Muscle layer of duodenum (tissue), 2 donors: Measurements from ENCODE around the gene IPO8.

Experiments used
- H3K27ac ChIP-seq: one replicate; pipeline ENCODE4 v1.7.0; 2013; ENCODE audit warnings: mild to moderate bottlenecking, low read length
- H3K27me3 ChIP-seq: one replicate; pipeline ENCODE4 v1.7.0; 2013; ENCODE audit warnings: low read depth, mild to moderate bottlenecking, control low read depth, low read length
- H3K36me3 ChIP-seq, 2 donors: one replicate each; pipeline ENCODE4 v1.7.0; 2013; ENCODE audit warnings: low read length in 2 of 2, control low read depth in 1 of 2, mild to moderate bottlenecking in 1 of 2; ENCODE audit not compliant: insufficient read depth in 2 of 2, control insufficient read depth in 1 of 2
- H3K4me1 ChIP-seq, 2 donors: one replicate each; pipeline ENCODE4 v1.7.0; 2013; ENCODE audit warnings: low read length in 2 of 2, mild to moderate bottlenecking in 2 of 2, control low read depth in 1 of 2, moderate library complexity in 1 of 2; ENCODE audit not compliant: insufficient read depth in 2 of 2, control insufficient read depth in 1 of 2
- H3K4me3 ChIP-seq, 2 donors: one replicate each; pipeline ENCODE4 v1.7.0; 2013; ENCODE audit warnings: low read length in 2 of 2, low read depth in 1 of 2, mild to moderate bottlenecking in 1 of 2
- H3K9me3 ChIP-seq, 2 donors: one replicate each; pipeline ENCODE4 v1.7.0; 2013; ENCODE audit warnings: low read length in 2 of 2, control low read depth in 1 of 2, mild to moderate bottlenecking in 1 of 2; ENCODE audit not compliant: control insufficient read depth in 1 of 2
- donor health status: healthy.

Gene IPO8

DNA sequence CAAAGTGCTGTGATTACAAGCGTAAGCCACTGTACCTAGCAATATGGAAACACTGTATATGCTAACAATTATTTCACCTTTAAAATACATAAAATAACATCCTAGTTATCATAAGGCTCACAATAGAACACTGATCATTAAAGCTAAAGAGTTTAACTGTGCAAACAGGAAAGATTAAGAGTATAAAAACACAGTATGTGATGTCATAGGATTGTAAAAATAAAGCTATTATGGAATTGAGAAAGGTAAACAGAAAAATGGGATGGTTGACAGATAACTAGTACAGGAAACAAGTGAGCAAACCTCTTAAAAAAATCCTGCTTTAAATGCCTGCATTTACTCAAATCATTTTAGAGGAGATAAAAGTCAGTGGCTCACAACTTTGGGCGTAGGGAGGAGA, 10.8 kb upstream of the IPO8 start:
- H3K27me3 ChIP-seq: no peaks in the 10 kb centered on the region
- H3K27ac ChIP-seq: no peak overlapping the region
- no peaks in the 10 kb centered on the region for H3K9me3 ChIP-seq
- H3K4me3 ChIP-seq: no peak overlapping the region
- no peaks in the 10 kb centered on the region for H3K4me1 ChIP-seq
- peaks cover 17 to 20% of the 10 kb centered on the region in 2 donors for H3K36me3 ChIP-seq

DNA sequence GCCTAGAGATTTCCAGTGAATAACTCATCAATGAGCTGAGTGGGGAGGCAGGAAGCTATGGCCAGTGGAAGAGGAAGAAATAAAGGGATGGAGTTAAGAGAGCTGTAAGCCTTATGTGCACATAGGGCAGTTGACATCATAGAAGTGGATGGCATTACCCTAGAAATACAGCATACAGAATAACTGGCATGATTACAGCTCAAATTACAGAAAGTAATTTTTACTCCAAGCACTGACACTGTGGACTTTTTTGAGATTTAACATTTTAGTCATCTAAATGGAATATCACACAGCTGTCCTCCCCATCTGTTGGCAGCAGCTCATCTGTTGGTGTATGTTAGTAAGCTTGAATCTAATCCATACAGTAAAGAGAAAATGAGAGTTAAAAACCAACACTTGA, 5.4 kb upstream of the IPO8 start:
- Histone ChIP-seq H3K36me3 (no peaks in the 10 kb centered on the region), H3K4me3 (no peak overlapping the region), H3K27ac (no peak overlapping the region), H3K27me3 (no peaks in the 10 kb centered on the region), H3K9me3 (no peaks in the 10 kb centered on the region), H3K4me1 (peaks cover 4 to 6% of the 10 kb centered on the region in 2 donors)

DNA sequence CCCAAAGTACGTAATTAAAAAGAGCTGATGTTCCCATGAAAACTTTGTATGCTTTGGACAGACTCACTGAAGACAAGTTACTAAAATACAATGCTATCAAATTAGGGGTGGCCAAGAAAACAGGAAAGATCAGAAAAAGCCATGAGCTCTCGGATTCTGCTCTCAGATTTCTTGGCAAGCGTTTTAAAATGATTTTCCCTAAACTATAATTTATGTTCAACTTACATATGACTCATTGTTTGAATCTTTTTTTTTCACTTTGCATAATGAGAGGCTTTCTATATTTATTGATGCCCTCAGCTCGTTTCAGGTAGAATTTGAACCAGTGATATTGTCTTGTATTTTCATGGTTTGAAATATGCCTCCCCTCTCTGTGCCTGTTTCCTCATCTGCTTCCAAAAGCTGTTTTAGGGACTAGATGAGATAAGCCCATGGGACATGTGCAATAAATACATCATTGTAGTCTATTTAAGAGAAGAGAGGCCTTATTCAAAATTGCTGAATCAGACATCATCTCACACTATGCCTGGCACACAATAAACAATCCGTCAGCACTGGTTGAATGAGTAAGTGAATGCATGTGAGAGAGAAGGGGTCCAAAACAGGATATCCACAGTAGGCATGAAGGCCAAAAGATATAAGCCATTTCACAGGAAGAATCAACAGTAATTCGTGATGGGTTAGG, 4.7 kb upstream of the IPO8 start:
- Histone ChIP-seq H3K9me3 (no peaks in the 10 kb centered on the region), H3K27me3 (no peaks in the 10 kb centered on the region), H3K36me3 (no peaks in the 10 kb centered on the region), H3K4me3 (no peak overlapping the region), H3K27ac (no peak overlapping the region), H3K4me1 (peaks cover 4 to 7% of the 10 kb centered on the region in 2 donors)

DNA sequence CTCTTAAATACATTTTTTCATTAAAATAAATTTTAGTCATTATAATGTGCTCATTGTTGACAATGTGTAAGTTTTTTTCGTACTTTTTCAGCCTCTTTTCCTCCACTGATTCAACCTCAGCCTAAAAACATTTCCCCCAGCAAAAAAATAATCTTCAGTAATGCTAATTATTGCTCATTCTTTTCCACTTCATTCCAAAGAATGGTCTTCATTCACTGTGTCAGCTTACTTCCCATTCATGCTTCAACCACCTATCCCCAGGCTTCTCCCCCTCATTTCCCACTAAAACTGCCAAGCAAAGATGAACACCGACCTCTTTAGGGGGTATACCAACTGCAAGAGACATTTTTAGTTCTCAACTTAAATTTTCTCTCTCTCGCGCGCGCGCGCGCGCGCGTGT, 2.7 kb upstream of the IPO8 start:
- Histone ChIP-seq H3K9me3 (no peaks in the 10 kb centered on the region), H3K36me3 (no peaks in the 10 kb centered on the region), H3K4me1 (peaks cover 15 to 20% of the 10 kb centered on the region in 2 donors), H3K4me3 (no peak overlapping the region), H3K27ac (no peak overlapping the region), H3K27me3 (no peaks in the 10 kb centered on the region)

DNA sequence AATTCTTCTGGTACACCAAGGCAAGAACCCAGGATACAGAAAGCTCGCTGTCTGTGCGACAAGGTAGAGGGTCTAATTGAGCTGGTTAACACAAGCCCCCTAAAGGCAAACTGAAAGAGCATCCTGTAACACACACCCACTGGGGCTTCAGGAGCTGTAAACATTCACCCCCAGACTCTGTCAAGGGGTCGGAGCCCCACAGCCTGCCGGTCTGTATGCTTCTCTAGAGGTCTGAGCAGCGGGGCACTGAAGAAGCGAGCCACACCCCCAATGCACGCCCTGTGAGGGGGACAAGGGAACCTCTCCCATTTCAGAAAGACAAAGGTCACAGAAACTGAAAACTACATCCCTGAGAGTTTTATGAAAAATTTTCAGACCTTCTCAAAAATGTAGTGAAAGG, 1.3 kb upstream of the IPO8 start:
- Histone ChIP-seq H3K27me3 (no peaks in the 10 kb centered on the region), H3K27ac (no peak overlapping the region), H3K36me3 (no peaks in the 10 kb centered on the region), H3K9me3 (no peaks in the 10 kb centered on the region), H3K4me3 (no peak overlapping the region), H3K4me1 (peaks cover 19 to 28% of the 10 kb centered on the region in 2 donors)

DNA sequence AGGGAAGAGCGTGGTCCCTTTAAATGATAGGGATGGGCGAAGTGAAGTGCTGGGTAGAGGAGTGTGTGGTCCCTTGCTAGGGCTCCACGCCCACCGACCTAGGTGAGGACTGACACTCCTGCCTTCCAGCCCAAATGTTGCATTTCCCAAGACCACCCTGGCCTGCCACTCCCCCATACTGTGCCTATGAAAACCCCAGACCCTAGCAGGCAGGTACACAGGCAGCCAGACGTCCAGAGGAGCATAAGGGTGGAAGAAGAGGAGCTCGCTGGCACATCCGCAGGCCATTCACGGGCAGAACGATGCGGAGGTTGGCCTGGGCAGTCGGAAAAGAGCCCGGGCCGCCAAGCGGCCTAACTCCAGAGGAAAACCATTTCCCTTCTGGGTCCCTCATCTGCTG, 817 bp upstream of the IPO8 start:
- H3K9me3 ChIP-seq: no peaks in the 10 kb centered on the region
- peak overlapping the region; percentile 86 to 98 for H3K4me3 ChIP-seq
- H3K36me3 ChIP-seq: no peaks in the 10 kb centered on the region
- H3K27ac ChIP-seq: no peak overlapping the region
- H3K4me1 ChIP-seq: peaks cover 19 to 28% of the 10 kb centered on the region in 2 donors
- H3K27me3 ChIP-seq: no peaks in the 10 kb centered on the region

DNA sequence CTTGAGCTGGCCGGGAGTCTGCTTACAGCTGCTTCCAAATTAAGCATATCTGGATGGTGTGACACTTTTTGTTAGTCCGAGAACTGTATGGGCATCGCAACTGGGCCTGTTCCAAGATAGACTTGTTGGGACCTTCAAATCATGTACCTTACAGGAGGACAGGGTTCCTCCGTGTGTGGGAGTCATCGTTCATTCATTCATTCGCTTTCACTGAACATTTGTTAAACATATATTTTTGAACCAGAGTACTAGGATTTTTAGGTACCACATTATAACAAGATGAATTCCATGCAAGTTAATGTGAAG, 387 bp upstream of the IPO8 start:
- H3K9me3 ChIP-seq: no peaks in the 10 kb centered on the region
- H3K27ac ChIP-seq: peak overlapping the region; percentile 89
- H3K4me1 ChIP-seq: peaks cover 19 to 28% of the 10 kb centered on the region in 2 donors
- peak overlapping the region; percentile 86 to 98 for H3K4me3 ChIP-seq
- H3K36me3 ChIP-seq: no peaks in the 10 kb centered on the region
- H3K27me3 ChIP-seq: no peaks in the 10 kb centered on the region

DNA sequence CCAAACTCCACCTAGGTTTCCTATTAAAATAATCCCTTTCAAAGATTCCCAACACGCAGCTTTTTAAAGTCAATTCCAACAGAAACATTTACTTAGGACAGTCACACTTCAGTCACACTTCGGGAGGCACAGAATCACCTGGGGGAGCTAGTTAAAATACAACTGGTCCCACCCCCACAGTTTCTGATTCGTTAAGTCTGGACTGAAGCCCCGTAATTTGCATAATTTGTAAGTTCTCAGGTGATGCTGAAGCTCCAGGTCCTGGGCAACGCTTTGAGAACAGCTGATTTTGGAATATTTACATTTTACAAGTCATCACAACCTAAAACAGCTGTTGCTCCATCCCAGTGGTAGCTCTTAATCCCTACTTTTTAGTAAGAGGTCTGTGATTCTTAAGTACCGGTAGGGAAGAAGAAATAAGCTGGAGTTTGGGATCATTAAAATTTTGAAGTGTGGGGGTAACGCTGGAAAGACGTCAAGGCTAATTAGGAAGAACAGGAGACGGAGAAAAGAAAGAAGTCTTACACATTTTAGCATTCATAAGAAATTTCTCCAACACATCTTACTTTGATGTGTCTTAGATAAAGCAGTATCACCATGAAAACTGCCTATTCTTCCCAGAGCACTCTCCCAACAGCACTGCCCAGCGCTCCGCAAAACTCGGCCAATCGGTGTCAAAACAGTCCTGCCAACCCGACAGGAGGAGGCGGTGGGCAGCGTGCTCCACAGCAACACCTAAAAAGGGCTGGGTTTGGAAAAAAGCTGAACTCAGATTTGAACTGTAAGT, 1.1 kb downstream of the IPO8 start:
- Histone ChIP-seq H3K4me3 (peak overlapping the region; percentile 86 to 98), H3K27me3 (no peaks in the 10 kb centered on the region), H3K27ac (peak overlapping the region; percentile 89), H3K4me1 (peaks cover 19 to 28% of the 10 kb centered on the region in 2 donors), H3K36me3 (no peaks in the 10 kb centered on the region), H3K9me3 (no peaks in the 10 kb centered on the region)

DNA sequence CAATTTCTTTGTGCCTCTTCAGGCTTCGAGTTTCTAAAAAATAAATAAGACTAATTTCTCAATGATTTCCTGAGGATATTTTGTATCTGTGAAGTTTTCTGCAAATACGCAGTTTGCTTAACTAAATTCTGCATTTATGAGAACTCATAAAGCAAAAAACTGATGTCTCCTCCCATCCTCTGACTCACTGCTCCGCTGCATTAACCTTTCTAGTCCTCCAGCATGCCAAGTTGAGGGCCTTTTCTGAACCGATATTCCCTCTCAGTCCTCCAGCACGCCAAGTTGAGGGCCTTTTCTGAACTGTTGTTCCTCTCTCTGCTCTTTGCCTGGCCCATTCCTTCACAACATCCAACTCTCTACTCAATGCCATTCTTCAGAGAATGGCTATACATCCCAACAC, 3.2 kb downstream of the IPO8 start:
- no peaks in the 10 kb centered on the region for H3K27me3 ChIP-seq
- no peak overlapping the region for H3K4me3 ChIP-seq
- no peaks in the 10 kb centered on the region for H3K9me3 ChIP-seq
- no peak overlapping the region for H3K27ac ChIP-seq
- no peaks in the 10 kb centered on the region for H3K36me3 ChIP-seq
- peaks cover 19 to 32% of the 10 kb centered on the region in 2 donors for H3K4me1 ChIP-seq

DNA sequence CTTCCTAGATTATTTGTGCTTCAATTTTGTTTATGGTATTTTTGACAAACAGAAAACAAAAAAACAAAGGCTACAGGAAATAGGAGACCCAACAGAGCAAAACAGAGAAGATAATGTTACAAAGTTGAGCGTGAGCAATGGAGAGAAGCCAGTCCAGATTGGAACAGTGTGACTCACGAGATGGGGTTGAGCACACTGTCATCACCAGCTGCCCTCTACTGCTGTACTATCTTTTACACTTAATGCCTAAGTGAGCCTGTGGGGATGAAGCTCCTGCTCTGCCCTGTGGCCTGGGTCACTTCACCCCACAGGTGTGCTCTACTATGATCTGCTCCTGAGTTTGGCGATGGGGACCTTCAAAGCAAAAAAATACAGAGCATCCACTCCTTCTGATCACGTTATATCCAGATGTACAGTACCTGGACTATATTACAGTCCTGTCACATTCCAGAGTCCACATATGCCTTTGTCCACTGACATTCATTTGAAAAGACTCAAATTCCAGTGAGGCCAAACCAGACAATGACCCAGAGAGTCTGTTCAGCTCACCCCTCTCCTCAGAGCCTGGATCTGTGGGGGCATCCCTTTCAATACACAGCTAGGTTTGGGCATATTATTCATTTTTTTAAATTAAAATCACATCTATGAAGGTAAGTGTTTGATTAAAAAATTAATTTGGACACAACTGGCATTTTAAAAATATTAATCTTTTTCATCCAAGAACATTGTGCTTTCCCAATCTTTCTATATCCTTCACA, 4.4 kb downstream of the IPO8 start:
- H3K27ac ChIP-seq: no peak overlapping the region
- H3K4me1 ChIP-seq: peaks cover 18 to 32% of the 10 kb centered on the region in 2 donors
- no peaks in the 10 kb centered on the region for H3K27me3 ChIP-seq
- H3K36me3 ChIP-seq: no peaks in the 10 kb centered on the region
- H3K4me3 ChIP-seq: no peak overlapping the region
- H3K9me3 ChIP-seq: no peaks in the 10 kb centered on the region

DNA sequence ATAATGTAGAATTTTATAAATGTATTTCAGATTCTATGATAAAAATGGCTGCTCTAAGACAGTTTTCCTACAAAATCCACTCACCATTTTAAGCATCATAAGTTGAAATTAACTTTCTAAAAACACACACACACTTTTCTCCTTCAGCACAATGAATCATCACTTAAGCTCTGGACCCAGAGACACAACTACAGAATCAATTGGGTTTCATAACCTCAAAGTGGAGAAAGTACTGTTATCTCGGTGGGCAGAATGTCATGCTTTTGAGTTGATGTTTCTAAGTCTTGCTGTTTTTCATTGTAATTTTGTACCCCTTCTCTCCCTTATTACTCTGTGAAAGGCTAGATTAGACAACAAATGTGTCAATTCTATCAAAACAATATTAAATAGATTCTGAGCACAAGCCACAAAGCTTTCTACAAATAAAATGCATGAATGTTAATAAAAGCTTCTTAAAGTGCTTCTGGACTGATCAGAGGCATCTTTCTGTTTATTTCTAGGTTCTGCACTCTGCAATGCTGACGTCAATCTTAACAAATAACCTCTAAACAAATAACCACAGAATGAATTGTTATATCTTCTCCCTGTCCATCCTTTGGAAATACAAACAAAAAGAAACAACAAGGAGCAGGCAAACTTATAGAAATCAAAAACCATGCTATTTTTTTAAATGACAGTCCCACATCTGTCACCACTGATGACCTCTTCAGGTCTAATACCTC, 8.2 kb downstream of the IPO8 start:
- Histone ChIP-seq H3K36me3 (no peaks in the 10 kb centered on the region), H3K9me3 (no peaks in the 10 kb centered on the region), H3K4me3 (no peak overlapping the region), H3K27me3 (no peaks in the 10 kb centered on the region), H3K4me1 (peaks cover 0 to 8% of the 10 kb centered on the region in 2 donors), H3K27ac (no peak overlapping the region)
